Vagina (tissue), 2 donors: ENCODE results near the gene C2CD2. TPM values are rescaled to one million over a fixed set of nuclear protein-coding genes. Genes with fewer than 3 reads are reported as not detected.

Experiments used
- DNase-seq, 2 donors: peaks; one replicate each; pipeline ENCODE4 v3.0.0-alpha.2; 2017; ENCODE audit errors: extremely low spot score in 2 of 2
- H3K27ac ChIP-seq: fragments of 200-600 bp; sonication (generic); one replicate; pipeline ENCODE4 v1.5.1; 2019
- H3K27me3 ChIP-seq: fragments of 200-600 bp; sonication (generic); one replicate; pipeline ENCODE4 v1.5.1; 2019
- H3K36me3 ChIP-seq, 2 donors: fragments of 200-600 bp; sonication (generic); one replicate each; pipeline ENCODE4 v1.5.1; 2017 to 2019
- H3K4me1 ChIP-seq: fragments of 200-600 bp; sonication (generic); one replicate; pipeline ENCODE4 v1.5.1; 2019
- H3K4me3 ChIP-seq, 2 donors: fragments of 200-600 bp; sonication (generic); 1 replicate in 1 of 2; 2 replicates in 1 of 2; pipeline ENCODE4 v1.5.1; 2016 to 2019
- H3K9me3 ChIP-seq: fragments of 200-600 bp; sonication (generic); one replicate; pipeline ENCODE4 v1.5.1; 2019
- CTCF ChIP-seq, 3 experiments: fragments of 450-650 bp in 2 of 3; fragments of 200-600 bp in 1 of 3; sonication (generic) in 1 of 3; IDR thresholded peaks; one replicate each; pipeline ENCODE4 v1.5.1; 2017 to 2019; ENCODE audit warnings: antibody characterized with exemption in 3 of 3, mild to moderate bottlenecking in 2 of 3, moderate library complexity in 2 of 3
- POLR2A ChIP-seq, 2 donors: fragments of 450-650 bp; IDR thresholded peaks; one replicate each; pipeline ENCODE4 v1.6.1; 2017; ENCODE audit warnings: antibody characterized with exemption in 2 of 2, mild to moderate bottlenecking in 2 of 2, moderate library complexity in 2 of 2
- POLR2AphosphoS5 ChIP-seq, 2 donors: sonication (generic); formaldehyde crosslinking; IDR thresholded peaks; one replicate each; pipeline ENCODE4 v1.9.0; 2017; ENCODE audit warnings: antibody characterized with exemption in 2 of 2, mild to moderate bottlenecking in 2 of 2, low read depth in 1 of 2; ENCODE audit not compliant: insufficient read depth in 1 of 2
- intact Hi-C: fragments of 100-400 bp; cut with DNase I; formaldehyde crosslinking; loops from one replicate; pipeline ENCODE4 v1.15.1; 2023
- total RNA-seq: library from RNA; depleted of rRNA; stranded (reverse); fragments of >200 nt; gene quantifications from one replicate; pipeline ENCODE4 v1.2.3, GENCODE V29; 2016

The C2CD2 gene
- total RNA-seq, 1 donor from 2014 or later = 36.1 TPM

GRCh38 chr21:41890355-41890754 is 63.5 kb downstream of the C2CD2 start:
- DNase-seq = no peak
- no peak overlapping the region for H3K27ac ChIP-seq
- peaks cover 0 to 10% of the 10 kb centered on the region in 2 donors for H3K36me3 ChIP-seq
- intact Hi-C loops = no loop called here
- no peak overlapping the region for H3K4me3 ChIP-seq
- no peaks in the 10 kb centered on the region for H3K27me3 ChIP-seq
- no peaks in the 10 kb centered on the region for H3K4me1 ChIP-seq
- no peaks in the 10 kb centered on the region for H3K9me3 ChIP-seq
- TF ChIP-seq CTCF (IDR thresholded peaks at IDR 0.05) (no peak), POLR2AphosphoS5 (IDR thresholded peaks at IDR 0.05; ENCODE audit: insufficient read depth in 1 of 2, low read depth in 1 of 2) (no peak), POLR2A (IDR thresholded peaks at IDR 0.05) (no peak)

- H3K4me1 ChIP-seq = no peaks in the 10 kb centered on the region
- no peaks in the 10 kb centered on the region for H3K9me3 ChIP-seq
- TF ChIP-seq CTCF (IDR thresholded peaks at IDR 0.05) (no peak), POLR2A (IDR thresholded peaks at IDR 0.05) (no peak), POLR2AphosphoS5 (IDR thresholded peaks at IDR 0.05; ENCODE audit: insufficient read depth in 1 of 2, low read depth in 1 of 2) (no peak)
- no peak overlapping the region for H3K4me3 ChIP-seq
- no peak for DNase-seq
- H3K36me3 ChIP-seq = peaks cover 0 to 10% of the 10 kb centered on the region in 2 donors
- no peak overlapping the region for H3K27ac ChIP-seq
- intact Hi-C loops = no loop called here
- no peaks in the 10 kb centered on the region for H3K27me3 ChIP-seq
Measured at GRCh38 chr21:41888749-41889376, 65.0 kb downstream of the C2CD2 start.

GRCh38 chr21:41887667-41888066 is 66.2 kb downstream of the C2CD2 start:
- H3K9me3 ChIP-seq = no peaks in the 10 kb centered on the region

GRCh38 chr21:41886328-41886727 is 67.5 kb downstream of the C2CD2 start:
- no peak overlapping the region for H3K4me3 ChIP-seq
- no peak overlapping the region for H3K27ac ChIP-seq
- no peaks in the 10 kb centered on the region for H3K9me3 ChIP-seq
- no peak for TF ChIP-seq CTCF (IDR thresholded peaks at IDR 0.05)
- no peak for TF ChIP-seq POLR2A (IDR thresholded peaks at IDR 0.05)
- TF ChIP-seq POLR2AphosphoS5 (IDR thresholded peaks at IDR 0.05; ENCODE audit: insufficient read depth in 1 of 2, low read depth in 1 of 2) = no peak
- intact Hi-C loops = no loop called here
- DNase-seq = no peak
- no peaks in the 10 kb centered on the region for H3K27me3 ChIP-seq
- H3K4me1 ChIP-seq = no peaks in the 10 kb centered on the region
- peaks cover 0 to 10% of the 10 kb centered on the region in 2 donors for H3K36me3 ChIP-seq

More at GRCh38 chr21:41887667-41888066, 66.2 kb downstream of the C2CD2 start:
- Histone ChIP-seq H3K27me3 (no peaks in the 10 kb centered on the region), H3K27ac (no peak overlapping the region), H3K4me3 (no peak overlapping the region), H3K36me3 (peaks cover 0 to 10% of the 10 kb centered on the region in 2 donors), H3K4me1 (no peaks in the 10 kb centered on the region)
- DNase-seq = no peak
- intact Hi-C loops = no loop called here
- TF ChIP-seq POLR2A (IDR thresholded peaks at IDR 0.05) (no peak), POLR2AphosphoS5 (IDR thresholded peaks at IDR 0.05; ENCODE audit: insufficient read depth in 1 of 2, low read depth in 1 of 2) (no peak), CTCF (IDR thresholded peaks at IDR 0.05) (no peak)

GRCh38 chr21:41885341-41886024 is 68.3 kb downstream of the C2CD2 start:
- TF ChIP-seq CTCF (IDR thresholded peaks at IDR 0.05) = no peak
- no peak for TF ChIP-seq POLR2AphosphoS5 (IDR thresholded peaks at IDR 0.05; ENCODE audit: insufficient read depth in 1 of 2, low read depth in 1 of 2)
- no peak for TF ChIP-seq POLR2A (IDR thresholded peaks at IDR 0.05)
- H3K4me1 ChIP-seq = no peaks in the 10 kb centered on the region
- no peak overlapping the region for H3K27ac ChIP-seq
- H3K9me3 ChIP-seq = no peaks in the 10 kb centered on the region
- H3K36me3 ChIP-seq = peaks cover 0 to 10% of the 10 kb centered on the region in 2 donors
- H3K27me3 ChIP-seq = no peaks in the 10 kb centered on the region
- DNase-seq = no peak
- intact Hi-C loops = no loop called here
- H3K4me3 ChIP-seq = no peak overlapping the region
